Muscle of arm (tissue), 12 donors: ENCODE measurements around the gene NRBF2. TPM values are rescaled to one million over a fixed set of nuclear protein-coding genes. Genes with fewer than 3 reads are reported as not detected.
"Not testable (repeated sequence)": the region's sequence is repeated elsewhere in the genome, so short reads cannot be mapped to it uniquely, and the experiment has no call there.

ENCODE experiments used
- DNase-seq: peaks from one replicate; pipeline ENCODE4 v3.0.0-alpha.2; 2013
- polyA plus RNA-seq, 12 donors: library from polyadenylated mRNA; unstranded; fragments of 120-200 nt; gene quantifications; one replicate each; pipeline ENCODE4 v1.2.1, GENCODE V29; 2013; ENCODE audit not compliant: insufficient read length in 12 of 12

Gene NRBF2
- polyA plus RNA-seq, 12 donors: 9.7 to 24.7 (median 17.7) TPM; not detected in 1

GRCh38 chr10:63114031-63114814 lies 18.9 kb upstream of the NRBF2 start:
- DNase-seq: peak; percentile 91

DNA sequence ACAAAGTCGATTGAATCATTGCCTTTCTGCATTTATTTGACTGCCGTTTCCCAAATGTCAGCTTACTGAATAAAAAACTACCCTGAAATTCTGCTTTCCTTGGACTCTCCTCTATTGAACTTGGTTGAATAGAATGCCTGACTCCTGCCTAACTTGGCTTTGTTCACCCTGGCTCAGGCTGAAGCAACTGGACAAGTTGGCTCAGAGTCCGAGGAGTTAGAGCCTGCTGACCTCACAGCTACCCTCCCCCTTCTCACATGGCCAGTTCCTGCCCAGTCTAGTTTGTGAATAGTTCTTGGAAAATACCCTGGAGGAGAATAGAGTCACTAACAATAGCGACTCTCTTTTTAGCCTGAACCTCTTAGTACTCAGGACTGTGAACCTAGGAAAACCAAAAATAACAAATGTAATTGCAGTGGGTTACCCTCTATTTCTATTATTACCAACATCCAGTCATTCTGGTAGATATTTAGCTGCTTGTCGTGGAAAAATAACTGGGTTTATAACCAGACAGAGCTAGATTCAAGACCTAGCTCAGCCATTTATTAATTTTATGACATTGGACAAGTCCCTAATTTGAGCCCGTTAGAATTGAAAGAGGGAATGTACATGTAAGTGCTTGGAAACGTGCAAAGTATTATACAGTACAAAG lies 17.3 kb upstream of the NRBF2 start:
- DNase-seq: peak; percentile 88

- DNase-seq: no peak
Observed at GRCh38 chr10:63116452-63117072, 16.6 kb upstream of the NRBF2 start.

- DNase-seq: no peak
Observed at GRCh38 chr10:63119041-63119440, 14.1 kb upstream of the NRBF2 start.

DNA sequence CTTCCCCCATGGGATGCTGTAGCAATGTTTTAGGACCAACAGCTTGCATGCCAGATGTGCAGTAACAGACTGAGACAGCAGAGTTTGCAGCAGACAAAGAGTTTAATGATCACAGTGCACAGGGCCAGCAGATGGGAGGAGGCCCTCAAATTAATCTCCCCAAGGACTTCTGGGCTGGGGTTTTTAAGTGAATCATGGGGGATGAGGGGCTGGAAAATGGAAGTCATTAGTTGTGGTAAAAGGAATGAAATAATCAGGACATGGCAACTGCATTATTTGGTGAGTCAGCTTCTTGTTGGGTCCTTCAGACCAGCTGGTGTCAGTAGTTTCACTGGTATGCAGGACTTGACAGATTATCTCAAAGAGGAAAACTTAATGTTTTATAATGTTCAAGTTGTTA lies 12.6 kb upstream of the NRBF2 start:
- no peak for DNase-seq

- no peak for DNase-seq
Observed at GRCh38 chr10:63123727-63124362, 9.3 kb upstream of the NRBF2 start.

DNA sequence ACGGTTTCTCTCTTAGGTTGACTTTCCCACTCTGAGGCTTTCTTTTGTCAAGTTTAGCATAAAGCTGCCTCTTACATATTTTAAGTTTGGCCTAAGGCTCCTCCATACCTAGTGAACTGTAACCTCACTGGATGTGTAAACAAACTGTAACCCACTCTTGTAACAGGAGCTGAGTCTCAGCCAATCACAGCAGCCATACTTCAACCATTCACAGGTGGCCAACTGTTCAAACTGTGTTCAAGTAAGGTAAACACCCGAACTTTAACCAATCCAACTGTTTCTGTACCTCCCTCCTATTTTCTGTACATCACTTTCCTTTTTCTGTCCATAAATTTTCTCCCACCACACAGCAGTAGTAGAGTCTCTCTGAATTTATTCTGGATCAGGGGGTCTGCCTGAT lies 7.7 kb upstream of the NRBF2 start:
- no peak for DNase-seq

DNA sequence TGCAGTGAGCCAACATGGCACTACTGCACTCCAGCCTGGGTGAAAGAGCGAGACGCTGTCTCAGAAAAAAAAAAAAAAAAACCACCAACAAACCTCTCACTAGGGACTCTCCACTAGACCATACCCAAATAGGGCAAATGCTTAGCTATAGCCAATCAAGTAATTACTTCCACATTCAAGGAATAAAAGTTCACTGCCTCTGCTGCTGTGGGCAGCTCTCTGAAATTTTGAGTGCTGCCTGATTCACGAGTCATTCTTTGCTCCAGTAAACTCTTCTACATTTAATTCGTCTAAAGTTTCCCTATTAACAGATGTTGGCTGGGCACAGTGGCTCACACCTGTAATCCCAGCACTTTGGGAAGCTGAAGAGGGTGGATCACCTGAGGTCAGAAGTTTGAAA lies 4.7 kb upstream of the NRBF2 start:
- DNase-seq: no peak

GRCh38 chr10:63129888-63130287 lies 3.2 kb upstream of the NRBF2 start:
- no peak for DNase-seq

GRCh38 chr10:63132651-63133055 lies 475 bp upstream of the NRBF2 start:
- no peak for DNase-seq

DNA sequence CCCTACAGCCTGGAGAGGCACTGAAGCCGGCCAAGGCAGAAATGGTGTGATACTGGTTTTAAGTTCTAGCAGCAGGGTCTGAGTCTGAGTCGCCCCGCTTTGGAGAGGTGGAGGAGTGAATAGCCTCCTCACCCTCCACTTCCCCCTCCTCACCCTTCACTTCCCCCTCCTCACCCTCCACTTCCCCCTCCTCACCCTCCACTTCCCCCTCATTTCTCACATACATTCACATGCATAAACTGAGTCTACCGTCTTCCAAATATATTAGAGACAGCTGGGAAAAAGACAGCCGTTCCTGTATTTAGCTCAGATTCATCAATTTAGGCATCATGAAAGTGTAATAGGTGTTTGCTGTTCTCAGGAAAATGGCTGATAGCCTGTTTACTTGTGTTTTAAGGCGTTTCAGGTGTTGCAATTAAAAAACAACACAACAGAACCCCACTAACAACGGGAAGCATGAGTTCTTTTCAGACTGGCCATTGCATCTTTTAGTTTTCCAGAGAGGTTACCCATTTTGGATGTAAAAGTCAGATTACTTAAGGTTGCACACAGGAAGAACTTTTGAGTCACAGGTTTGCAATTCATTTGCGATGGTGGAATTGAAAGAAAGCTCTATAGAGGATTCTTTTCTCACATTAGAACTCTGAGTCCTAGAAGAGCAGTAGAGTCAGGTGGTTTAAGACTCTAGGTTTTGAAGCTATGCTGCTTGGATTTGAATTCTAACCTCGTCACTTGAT lies 861 bp downstream of the NRBF2 start:
- no peak for DNase-seq

- no peak for DNase-seq
Observed at GRCh38 chr10:63137306-63137705, 4.2 kb downstream of the NRBF2 start.

GRCh38 chr10:63140077-63140476 lies 6.9 kb downstream of the NRBF2 start:
- DNase-seq: no peak

DNA sequence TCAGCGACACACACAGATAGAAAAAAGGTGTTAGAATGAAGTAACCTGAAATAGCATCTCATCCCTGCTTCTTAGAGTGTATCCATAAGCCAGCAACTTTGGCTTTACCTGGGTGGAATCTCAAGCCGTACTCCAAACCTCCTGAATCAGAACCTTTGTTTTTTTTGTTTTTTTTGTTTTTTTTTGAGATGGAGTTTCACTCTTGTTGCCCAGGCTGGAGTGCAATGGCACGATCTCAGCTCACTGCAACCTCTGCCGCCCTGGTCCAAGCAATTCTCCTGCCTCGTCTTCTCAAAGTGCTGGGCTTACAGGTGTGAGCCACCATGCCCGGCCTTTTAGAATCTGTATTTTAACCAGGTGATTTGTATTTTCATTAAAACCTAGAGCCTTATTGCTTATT lies 9.0 kb downstream of the NRBF2 start:
- no peak for DNase-seq

- no peak for DNase-seq
Observed at GRCh38 chr10:63143987-63144386, 10.9 kb downstream of the NRBF2 start.

- no peak for DNase-seq
Observed at GRCh38 chr10:63145782-63146181, 12.7 kb downstream of the NRBF2 start.

DNA sequence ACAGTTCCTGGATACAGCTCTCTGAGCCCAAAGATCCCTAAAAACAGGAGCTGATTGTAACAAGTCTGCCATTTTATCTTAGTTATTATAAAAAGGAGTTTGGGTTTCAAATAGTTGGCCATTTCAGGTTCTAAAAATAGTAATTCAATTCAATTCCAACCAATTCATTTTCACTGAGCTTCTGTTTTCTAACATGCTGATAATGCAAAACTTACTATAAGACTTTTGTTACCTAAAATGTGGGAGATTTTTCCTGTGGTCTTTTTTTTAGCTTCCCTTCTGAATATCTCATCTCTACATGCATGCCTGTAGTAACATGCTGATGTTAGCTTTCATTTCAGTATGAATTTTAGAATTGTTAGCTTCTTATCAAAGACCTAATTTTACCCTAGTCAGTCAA lies 13.4 kb downstream of the NRBF2 start:
- no peak for DNase-seq

DNA sequence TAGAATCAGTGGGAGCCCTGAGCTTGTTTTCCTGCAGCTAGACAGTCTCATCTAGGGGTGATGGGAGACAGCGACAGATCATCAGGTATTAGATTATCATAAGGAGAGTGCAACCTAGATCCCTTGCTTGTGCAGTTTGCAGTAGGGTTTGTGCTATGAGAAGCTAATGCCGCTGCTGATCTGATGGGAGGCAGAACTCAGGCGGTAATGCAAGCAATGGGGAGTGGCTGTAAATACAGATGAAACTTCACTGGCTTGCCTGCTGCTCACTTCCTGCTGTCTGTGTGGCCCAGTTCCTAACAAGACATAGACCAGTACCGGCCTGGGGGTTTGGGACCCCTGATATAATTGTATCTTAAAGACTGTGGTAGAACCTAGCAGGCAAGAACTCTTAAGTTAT lies 17.6 kb downstream of the NRBF2 start:
- DNase-seq: no peak

GRCh38 chr10:63153868-63154545 lies 20.9 kb downstream of the NRBF2 start:
- DNase-seq: not testable (repeated sequence)

GRCh38 chr10:63154546-63155387 lies 21.6 kb downstream of the NRBF2 start:
- no peak for DNase-seq
